Measurements from ENCODE around the gene SAMD9L. TPM values are rescaled to one million over a fixed set of nuclear protein-coding genes. Genes with fewer than 3 reads are reported as not detected.

Gene SAMD9L
- total RNA-seq: 14.3 and 78.0 TPM in 2 replicates

GRCh38 chr7:93148144-93148543, at the start of gene SAMD9L:
SAMD9L (minus strand) TSS chr7:93148385; CDS start chr7:93135971, 12,414 bp downstream.

DNA sequence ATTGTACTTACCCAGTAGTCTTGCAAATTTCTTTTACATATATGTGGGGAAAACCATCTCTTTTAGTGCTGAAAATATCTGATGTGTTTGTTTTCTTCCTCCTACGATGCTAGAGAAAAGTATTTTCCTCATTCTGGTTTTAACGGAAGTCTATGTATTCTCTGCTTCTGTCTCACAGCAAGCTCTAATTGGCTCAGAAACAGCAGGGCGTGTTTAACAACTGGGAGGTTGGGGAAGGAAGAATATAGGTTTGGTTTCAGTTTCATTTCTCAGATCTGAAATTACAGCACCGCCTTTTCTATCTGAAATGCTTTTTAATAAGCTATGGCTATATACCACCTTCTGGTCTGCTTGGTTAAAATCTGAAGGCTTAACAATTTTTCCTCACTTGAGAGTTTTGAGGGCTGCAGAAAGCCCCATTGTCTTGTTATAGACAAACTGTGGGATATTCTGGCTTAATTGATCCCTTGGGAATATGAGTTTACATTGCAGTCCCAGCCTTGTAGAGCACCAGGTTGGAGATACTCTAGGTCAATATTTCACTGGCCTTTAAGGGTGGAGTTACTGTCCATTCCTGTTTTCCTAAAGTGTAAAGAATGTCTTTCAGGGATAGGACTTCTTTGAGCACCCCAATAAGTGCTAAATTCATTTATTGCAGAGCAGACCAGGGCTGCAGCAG, 30.2 kb downstream of the SAMD9L start, which contains the start of gene SAMD9:
Gene SAMD9 (minus strand): TSS at position 128 of the 679 bp plus-strand sequence. CDS start 11,882 bp downstream, outside the sequence.

Other genes starting within 250 kb of the SAMD9L start
- 11.0 and 51.4 TPM in 2 replicates for gene SAMD9, start 30.4 kb downstream of the SAMD9L start, total RNA-seq
- gene HEPACAM2, start 78.1 kb upstream of the SAMD9L start, total RNA-seq: not detected in 2 replicates
- gene VPS50, start 84.0 kb upstream of the SAMD9L start, total RNA-seq: 27.9 and 34.0 TPM in 2 replicates

Data from epithelial cell of umbilical artery (primary cell).